NCI-H82 (cell line): Measurements from ENCODE around the gene ZACN.
A peak's percentile ranks its signal among the peaks of the same experiment; 100 is the strongest.
"Not testable (repeated sequence)": the region's sequence is repeated elsewhere in the genome, so short reads cannot be mapped to it uniquely, and the experiment has no call there.

Experiments used
- DNase-seq: peaks from one replicate; lab custom pipeline; 2025; lab: John Stamatoyannopoulos, UW

Gene ZACN

GRCh38 chr17:76054112-76054476 is 24.9 kb upstream of the ZACN start:
- DNase-seq: no peak

- no peak for DNase-seq
Observed at GRCh38 chr17:76056882-76057281, 22.1 kb upstream of the ZACN start.

GRCh38 chr17:76058264-76058663 is 20.7 kb upstream of the ZACN start:
- not testable (repeated sequence) for DNase-seq

- DNase-seq: no peak
Observed at GRCh38 chr17:76063875-76064546, 15.0 kb upstream of the ZACN start.

GRCh38 chr17:76065775-76066174 is 13.2 kb upstream of the ZACN start:
- no peak for DNase-seq

GRCh38 chr17:76071531-76072147 is 7.3 kb upstream of the ZACN start:
- no peak for DNase-seq

GRCh38 chr17:76072148-76072858 is 6.7 kb upstream of the ZACN start, which contains the start of gene SRP68:
Gene SRP68 (minus strand): TSS chr17:76072517. CDS start chr17:76072491, 26 bp downstream.
- DNase-seq: peak; percentile 96

GRCh38 chr17:76074390-76075363 is 4.3 kb upstream of the ZACN start, which contains the start of gene GALR2:
Gene GALR2 (plus strand): TSS chr17:76074781. CDS start chr17:76074884, 103 bp downstream.
- peak; percentile 21 for DNase-seq

- peak; percentile 51 for DNase-seq
Observed at GRCh38 chr17:76075364-76076145, 3.4 kb upstream of the ZACN start.

GRCh38 chr17:76076146-76076764 is 2.7 kb upstream of the ZACN start:
- no peak for DNase-seq

- DNase-seq: no peak
Observed at GRCh38 chr17:76076765-76077583, 2.0 kb upstream of the ZACN start.

GRCh38 chr17:76077584-76078110 is 1.3 kb upstream of the ZACN start:
- DNase-seq: peak; percentile 48

- DNase-seq: not testable (repeated sequence)
Observed at GRCh38 chr17:76078370-76078769, 612 bp upstream of the ZACN start.

GRCh38 chr17:76079535-76079955 is 563 bp downstream of the ZACN start:
- peak; percentile 23 for DNase-seq

GRCh38 chr17:76079956-76080767 is 1.2 kb downstream of the ZACN start:
- DNase-seq: peak; percentile 48

GRCh38 chr17:76080768-76081287 is 1.8 kb downstream of the ZACN start:
- no peak for DNase-seq

GRCh38 chr17:76081295-76082210 is 2.6 kb downstream of the ZACN start:
- peak; percentile 29 for DNase-seq
